ENCODE results near the gene XYLT1. TPM values are rescaled to one million over a fixed set of nuclear protein-coding genes. Genes with fewer than 3 reads are reported as not detected.

XYLT1 gene
- total and polyA plus RNA-seq, 10 of the 15 experiments (the other 5 are each of a cell fraction or from before 2014, with no cell fraction given): 0.88 to 14.8 (median 5.8) TPM

DNA sequence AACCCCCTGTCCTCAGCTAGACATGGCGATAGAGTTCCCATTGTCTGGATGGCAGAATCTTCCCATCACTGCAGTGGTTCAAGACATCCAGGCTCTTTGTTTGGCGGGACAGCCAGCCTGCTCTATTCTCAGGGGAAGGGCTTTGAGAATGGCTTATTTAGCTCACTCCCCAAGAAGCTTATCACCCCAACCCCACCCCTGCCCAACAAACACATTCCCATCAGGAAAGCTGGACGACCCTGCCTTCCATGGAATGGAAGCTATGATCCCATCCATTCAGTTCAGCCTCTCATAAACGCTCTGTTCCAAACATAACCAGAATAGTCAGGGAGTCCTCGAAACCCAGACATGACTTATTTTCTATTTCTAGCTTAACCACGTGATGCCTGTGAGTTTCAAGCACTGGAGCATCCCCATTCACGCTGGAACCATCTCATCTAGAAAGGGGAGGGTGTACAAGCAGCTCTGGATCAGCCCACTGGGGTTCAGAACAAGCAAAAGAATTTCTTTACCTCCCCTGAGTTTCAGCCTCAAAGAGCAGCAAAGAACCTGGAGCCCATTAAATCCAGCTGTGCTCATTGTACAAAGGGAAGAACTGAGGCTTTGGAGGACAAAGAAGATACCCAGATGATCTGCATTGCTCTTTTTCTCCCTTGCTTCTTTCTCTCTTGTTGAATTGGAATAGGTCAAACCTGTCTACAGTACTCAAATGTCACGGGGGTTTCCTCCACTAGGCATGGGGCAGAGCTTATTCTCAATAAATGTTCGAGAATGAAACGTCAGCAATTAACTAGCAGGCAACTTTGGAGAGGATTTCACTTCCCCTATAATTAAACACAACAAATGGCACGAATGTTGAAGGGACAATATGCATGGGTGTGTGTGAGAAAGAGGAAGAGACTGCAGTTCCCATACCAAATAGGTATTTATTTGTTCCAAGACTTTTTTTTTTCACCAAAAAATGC is 93.1 kb downstream of the XYLT1 start (continued):
- TF ChIP-seq TAF1 (IDR thresholded peaks at IDR 0.05; ENCODE audit: borderline replicate concordance, low read depth, low read length) (no peak), IKZF2 (IDR thresholded peaks at IDR 0.05) (peak; percentile 87 to 91; a peak in 3 of 4 replicates), ZBTB4 (CRISPR knock-in tag; IDR thresholded peaks at IDR 0.05) (no peak), PAX5 (IDR thresholded peaks at IDR 0.05; ENCODE audit: borderline replicate concordance, low read depth, low read length) (no peak), FOS (IDR thresholded peaks at IDR 0.05; ENCODE audit: borderline replicate concordance, extremely low read depth, insufficient read length) (no peak), HCFC1 (IDR thresholded peaks at IDR 0.05; ENCODE audit: low read length) (no peak), GABPA (IDR thresholded peaks at IDR 0.05; ENCODE audit: low read depth) (no peak), E2F4 (IDR thresholded peaks at IDR 0.05; ENCODE audit: low read depth, low read length) (no peak), IKZF1 (conservative IDR thresholded peaks at IDR 0.05) (peak; percentile 84), FOXM1 (IDR thresholded peaks at IDR 0.05; ENCODE audit: low read depth, low read length) (peak; percentile 75; the same call in 1 of the 2 replicates), ZNF384 (IDR thresholded peaks at IDR 0.05; ENCODE audit: borderline replicate concordance, low read depth, low read length) (peak; percentile 27; the same call in 1 of the 2 replicates), SPI1 (IDR thresholded peaks at IDR 0.05; ENCODE audit: borderline replicate concordance, insufficient read depth, low read depth, low read length) (peak; percentile 95), ZNF687 (IDR thresholded peaks at IDR 0.05) (peak; percentile 85), POU2F2 (IDR thresholded peaks at IDR 0.05; ENCODE audit: borderline replicate concordance, low read depth, low read length) (peak; percentile 91; the same call in 1 of the 3 replicates), TCF3 (IDR thresholded peaks at IDR 0.05; ENCODE audit: borderline replicate concordance, insufficient read depth, low read depth, low read length) (no peak), RB1 (IDR thresholded peaks at IDR 0.05; ENCODE audit: borderline replicate concordance) (no peak; the same call in 1 of the 2 replicates), SIN3A (IDR thresholded peaks at IDR 0.05; ENCODE audit: low read depth, low read length) (no peak)
- TF ChIP-seq, protein P1, sequence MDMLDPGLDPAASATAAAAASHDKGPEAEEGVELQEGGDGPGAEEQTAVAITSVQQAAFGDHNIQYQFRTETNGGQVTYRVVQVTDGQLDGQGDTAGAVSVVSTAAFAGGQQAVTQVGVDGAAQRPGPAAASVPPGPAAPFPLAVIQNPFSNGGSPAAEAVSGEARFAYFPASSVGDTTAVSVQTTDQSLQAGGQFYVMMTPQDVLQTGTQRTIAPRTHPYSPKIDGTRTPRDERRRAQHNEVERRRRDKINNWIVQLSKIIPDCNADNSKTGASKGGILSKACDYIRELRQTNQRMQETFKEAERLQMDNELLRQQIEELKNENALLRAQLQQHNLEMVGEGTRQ (IDR thresholded peaks at IDR 0.05; ENCODE audit: borderline replicate concordance, low read depth, low read length): no peak; the same call in 1 of the 2 replicates

Measured in GM12878 (cell line).